ENCODE data around the gene COG5.

COG5 gene

DNA sequence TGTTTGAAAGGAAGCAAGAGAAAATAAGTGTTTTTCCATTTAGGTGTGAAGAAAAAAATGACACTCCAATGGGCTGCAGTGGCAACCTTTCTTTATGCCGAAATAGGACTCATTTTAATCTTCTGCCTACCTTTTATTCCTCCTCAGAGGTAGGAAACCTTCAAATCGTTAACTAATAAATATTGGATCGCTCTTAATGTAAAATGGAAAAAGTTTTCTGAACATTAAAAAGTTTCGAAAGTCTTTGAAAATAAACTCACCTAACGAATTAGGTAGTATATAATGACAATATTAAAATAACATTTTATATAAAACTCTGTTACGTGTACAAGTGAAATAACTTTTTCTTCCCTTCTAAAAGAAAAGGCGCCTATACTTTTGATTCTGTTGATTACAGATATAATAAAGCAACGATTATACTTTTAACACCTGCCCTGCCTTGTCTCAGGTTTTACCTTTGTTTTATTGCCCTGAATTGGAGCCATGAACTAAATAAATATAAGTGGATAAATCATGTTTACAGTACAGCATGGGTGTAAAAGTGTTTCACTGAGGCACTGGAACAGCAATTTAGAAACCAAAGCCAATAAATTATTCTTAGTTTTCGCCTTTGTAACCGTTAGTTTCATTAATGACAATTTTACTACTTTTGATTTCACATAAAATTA is 17.1 kb upstream of the COG5 start:
- peak overlapping the region; percentile 59 for H3K4me2 ChIP-seq (ENCODE audit: low read length)
- peaks cover 23% of the 10 kb centered on the region for H3K4me1 ChIP-seq (ENCODE audit: control insufficient read depth, low read length)
- peaks cover 25% of the 10 kb centered on the region for H3K79me2 ChIP-seq (ENCODE audit: control insufficient read depth, low read length)
- peaks cover 34% of the 10 kb centered on the region for H3F3A ChIP-seq (ENCODE audit: control insufficient read depth, insufficient read depth)
- peaks cover 33% of the 10 kb centered on the region for H3K36me3 ChIP-seq (ENCODE audit: control insufficient read depth, low read length)
- peak overlapping the region; percentile 74 for H3K4me3 ChIP-seq (ENCODE audit: low read length)
- H3K27ac ChIP-seq (ENCODE audit: low read depth, low read length) = peak overlapping the region; percentile 39; the same call in 1 of the 2 replicates
- no peaks in the 10 kb centered on the region for H4K20me1 ChIP-seq (ENCODE audit: control insufficient read depth, insufficient read depth, low read depth, low read length)
- no peaks in the 10 kb centered on the region for H3K9me3 ChIP-seq (ENCODE audit: control insufficient read depth, insufficient read depth, low read length)
- TF ChIP-seq, protein P1, sequence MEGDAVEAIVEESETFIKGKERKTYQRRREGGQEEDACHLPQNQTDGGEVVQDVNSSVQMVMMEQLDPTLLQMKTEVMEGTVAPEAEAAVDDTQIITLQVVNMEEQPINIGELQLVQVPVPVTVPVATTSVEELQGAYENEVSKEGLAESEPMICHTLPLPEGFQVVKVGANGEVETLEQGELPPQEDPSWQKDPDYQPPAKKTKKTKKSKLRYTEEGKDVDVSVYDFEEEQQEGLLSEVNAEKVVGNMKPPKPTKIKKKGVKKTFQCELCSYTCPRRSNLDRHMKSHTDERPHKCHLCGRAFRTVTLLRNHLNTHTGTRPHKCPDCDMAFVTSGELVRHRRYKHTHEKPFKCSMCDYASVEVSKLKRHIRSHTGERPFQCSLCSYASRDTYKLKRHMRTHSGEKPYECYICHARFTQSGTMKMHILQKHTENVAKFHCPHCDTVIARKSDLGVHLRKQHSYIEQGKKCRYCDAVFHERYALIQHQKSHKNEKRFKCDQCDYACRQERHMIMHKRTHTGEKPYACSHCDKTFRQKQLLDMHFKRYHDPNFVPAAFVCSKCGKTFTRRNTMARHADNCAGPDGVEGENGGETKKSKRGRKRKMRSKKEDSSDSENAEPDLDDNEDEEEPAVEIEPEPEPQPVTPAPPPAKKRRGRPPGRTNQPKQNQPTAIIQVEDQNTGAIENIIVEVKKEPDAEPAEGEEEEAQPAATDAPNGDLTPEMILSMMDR (IDR thresholded peaks at IDR 0.05; ENCODE audit: low read depth, low read length, poor library complexity, severe bottlenecking) = no peak
- TF ChIP-seq EZH2phosphoT487 (IDR thresholded peaks at IDR 0.05; ENCODE audit: borderline replicate concordance, low read length) = no peak
- no peaks in the 10 kb centered on the region for H3K9me2 ChIP-seq (replicated peaks; ENCODE audit: control insufficient read depth, low read length)
- H3K27me3 ChIP-seq (ENCODE audit: control insufficient read depth, low read length) = no peaks in the 10 kb centered on the region

GRCh38 chr7:107579885-107580715 is 16.4 kb upstream of the COG5 start, which contains the start of gene BCAP29:
Gene BCAP29, plus strand, starts transcription at chr7:107580246. Its CDS starts 527 bp downstream, at chr7:107580773.
- Histone ChIP-seq H3K9me3 (ENCODE audit: control insufficient read depth, insufficient read depth, low read length) (no peaks in the 10 kb centered on the region), H3K27me3 (ENCODE audit: control insufficient read depth, low read length) (no peaks in the 10 kb centered on the region), H3K4me1 (ENCODE audit: control insufficient read depth, low read length) (peaks cover 23% of the 10 kb centered on the region), H3K9me2 (replicated peaks; ENCODE audit: control insufficient read depth, low read length) (no peaks in the 10 kb centered on the region), H3K79me2 (ENCODE audit: control insufficient read depth, low read length) (peaks cover 25% of the 10 kb centered on the region), H3F3A (ENCODE audit: control insufficient read depth, insufficient read depth) (peaks cover 34% of the 10 kb centered on the region), H3K27ac (ENCODE audit: low read depth, low read length) (peak within 1 kb of the TSS; percentile 39), H3K4me2 (ENCODE audit: low read length) (peak within 1 kb of the TSS; percentile 59), H3K4me3 (ENCODE audit: low read length) (peak within 1 kb of the TSS; percentile 74), H3K36me3 (ENCODE audit: control insufficient read depth, low read length) (peaks cover 37% of the 10 kb centered on the region), H4K20me1 (ENCODE audit: control insufficient read depth, insufficient read depth, low read depth, low read length) (no peaks in the 10 kb centered on the region)
- no peak for TF ChIP-seq EZH2phosphoT487 (IDR thresholded peaks at IDR 0.05; ENCODE audit: borderline replicate concordance, low read length)
- TF ChIP-seq, protein P1 (IDR thresholded peaks at IDR 0.05; ENCODE audit: low read depth, low read length, poor library complexity, severe bottlenecking) = peak; percentile 37

DNA sequence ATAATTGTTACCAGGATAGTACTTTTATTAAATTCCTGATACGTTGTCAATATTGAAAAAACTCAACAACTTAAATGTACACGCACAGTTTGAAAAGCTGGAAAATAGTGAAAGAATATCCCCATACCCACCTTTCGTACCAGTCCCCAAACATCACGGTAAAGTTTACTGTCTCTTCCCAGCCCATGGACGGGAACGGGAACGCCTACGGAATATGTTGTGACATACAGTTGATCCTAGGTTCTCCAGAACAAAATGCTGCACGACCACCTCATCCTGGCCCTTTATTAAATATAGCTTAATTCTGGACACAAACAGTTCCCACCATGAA is 15.8 kb upstream of the COG5 start:
- no peaks in the 10 kb centered on the region for H3K9me2 ChIP-seq (replicated peaks; ENCODE audit: control insufficient read depth, low read length)
- peaks cover 25% of the 10 kb centered on the region for H3K79me2 ChIP-seq (ENCODE audit: control insufficient read depth, low read length)
- peak overlapping the region; percentile 39 for H3K27ac ChIP-seq (ENCODE audit: low read depth, low read length)
- no peaks in the 10 kb centered on the region for H3K27me3 ChIP-seq (ENCODE audit: control insufficient read depth, low read length)
- peaks cover 23% of the 10 kb centered on the region for H3K4me1 ChIP-seq (ENCODE audit: control insufficient read depth, low read length)
- peaks cover 34% of the 10 kb centered on the region for H3F3A ChIP-seq (ENCODE audit: control insufficient read depth, insufficient read depth)
- peak overlapping the region; percentile 59 for H3K4me2 ChIP-seq (ENCODE audit: low read length)
- H3K4me3 ChIP-seq (ENCODE audit: low read length) = peak overlapping the region; percentile 74
- TF ChIP-seq, protein P1 (IDR thresholded peaks at IDR 0.05; ENCODE audit: low read depth, low read length, poor library complexity, severe bottlenecking) = no peak
- TF ChIP-seq EZH2phosphoT487 (IDR thresholded peaks at IDR 0.05; ENCODE audit: borderline replicate concordance, low read length) = no peak
- no peaks in the 10 kb centered on the region for H3K9me3 ChIP-seq (ENCODE audit: control insufficient read depth, insufficient read depth, low read length)
- H3K36me3 ChIP-seq (ENCODE audit: control insufficient read depth, low read length) = peaks cover 36% of the 10 kb centered on the region
- H4K20me1 ChIP-seq (ENCODE audit: control insufficient read depth, insufficient read depth, low read depth, low read length) = no peaks in the 10 kb centered on the region

All from DOHH2 (cell line).